Inflammatory macrophage treated with lipopolysaccharide for 1 hour (primary cell): ENCODE data around the gene ARHGAP45.

ENCODE experiments used
- DNase-seq, 2 donors: peaks; one replicate each; pipeline ENCODE4 v3.0.0-alpha.2; 2020 to 2022

Gene ARHGAP45

GRCh38 chr19:1040476-1041271 is 26.3 kb upstream of the ARHGAP45 start:
- peak; percentile 85 to 92 for DNase-seq

- DNase-seq = no peak
Measured at GRCh38 chr19:1041272-1041834, 25.6 kb upstream of the ARHGAP45 start.

GRCh38 chr19:1041835-1042685 is 24.9 kb upstream of the ARHGAP45 start:
- DNase-seq = no peak

DNA sequence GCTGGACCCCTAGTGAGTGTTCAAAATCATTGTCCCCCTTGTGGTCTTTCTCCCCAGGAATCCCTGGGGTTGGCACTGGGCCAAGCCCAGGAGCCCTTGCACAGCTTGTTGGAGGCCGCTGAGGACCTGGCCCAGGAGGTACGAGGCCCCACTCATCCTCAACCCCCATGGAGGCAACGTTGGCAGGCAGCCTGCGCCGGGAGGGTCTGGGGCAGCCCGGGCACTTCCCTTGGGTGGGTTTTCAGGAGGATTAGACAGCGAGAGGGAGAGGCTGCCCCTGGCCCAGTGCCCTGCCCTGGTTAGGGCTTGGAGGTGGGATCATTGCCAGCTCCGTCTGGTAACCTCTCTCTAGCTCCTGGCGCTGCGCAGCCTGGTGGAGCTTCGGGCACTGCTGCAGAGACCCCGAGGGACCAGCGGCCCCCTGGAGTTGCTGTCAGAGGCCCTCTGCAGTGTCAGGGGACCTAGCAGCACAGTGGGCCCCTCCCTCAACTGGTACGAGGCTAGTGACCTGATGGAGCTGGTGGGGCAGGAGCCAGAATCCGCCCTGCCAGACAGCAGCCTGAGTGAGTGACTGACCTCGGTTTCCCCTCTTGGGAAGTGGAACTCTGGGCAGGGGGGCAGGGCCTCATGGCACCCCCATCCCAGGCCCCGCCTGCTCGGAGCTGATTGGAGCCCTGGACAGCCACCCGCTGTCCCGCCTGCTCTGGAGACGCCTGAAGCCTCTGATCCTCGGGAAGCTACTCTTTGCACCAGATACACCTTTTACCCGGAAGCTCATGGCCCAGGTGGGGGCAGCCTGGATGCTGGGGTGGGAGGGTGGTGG is 24.1 kb upstream of the ARHGAP45 start:
- DNase-seq = no peak

- peak in 1 of 2 donors; percentile 46 for DNase-seq
Measured at GRCh38 chr19:1045247-1045603, 21.7 kb upstream of the ARHGAP45 start.

DNA sequence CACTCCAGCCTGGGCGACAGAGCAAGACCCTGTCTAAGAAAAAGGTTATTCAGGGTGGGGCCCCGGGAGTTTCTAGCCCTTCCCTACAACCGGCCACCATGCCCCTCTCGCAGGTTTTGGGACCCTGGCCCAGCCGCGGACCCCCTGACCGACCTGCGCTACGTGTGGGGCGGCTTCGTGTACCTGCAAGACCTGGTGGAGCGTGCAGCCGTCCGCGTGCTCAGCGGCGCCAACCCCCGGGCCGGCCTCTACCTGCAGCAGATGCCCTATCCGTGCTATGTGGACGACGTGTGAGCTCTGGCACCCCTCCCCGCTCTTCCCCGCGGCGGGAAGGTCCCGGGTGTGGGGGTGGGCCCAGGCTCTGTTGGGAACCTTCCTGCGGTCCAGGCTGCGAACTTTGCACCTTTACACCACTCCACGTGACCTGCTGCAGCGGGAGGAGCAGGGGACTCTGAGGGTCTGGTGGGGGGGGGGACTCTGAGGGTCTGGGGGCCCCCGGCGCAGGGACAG is 20.8 kb upstream of the ARHGAP45 start:
- no peak for DNase-seq

- DNase-seq = no peak
Measured at GRCh38 chr19:1046836-1047695, 19.9 kb upstream of the ARHGAP45 start.

GRCh38 chr19:1047696-1048147 is 19.2 kb upstream of the ARHGAP45 start:
- no peak for DNase-seq

- DNase-seq = no peak
Measured at GRCh38 chr19:1049106-1049505, 17.9 kb upstream of the ARHGAP45 start.

GRCh38 chr19:1049800-1050199 is 17.2 kb upstream of the ARHGAP45 start:
- no peak for DNase-seq

- no peak for DNase-seq
Measured at GRCh38 chr19:1050989-1051788, 15.8 kb upstream of the ARHGAP45 start.

DNA sequence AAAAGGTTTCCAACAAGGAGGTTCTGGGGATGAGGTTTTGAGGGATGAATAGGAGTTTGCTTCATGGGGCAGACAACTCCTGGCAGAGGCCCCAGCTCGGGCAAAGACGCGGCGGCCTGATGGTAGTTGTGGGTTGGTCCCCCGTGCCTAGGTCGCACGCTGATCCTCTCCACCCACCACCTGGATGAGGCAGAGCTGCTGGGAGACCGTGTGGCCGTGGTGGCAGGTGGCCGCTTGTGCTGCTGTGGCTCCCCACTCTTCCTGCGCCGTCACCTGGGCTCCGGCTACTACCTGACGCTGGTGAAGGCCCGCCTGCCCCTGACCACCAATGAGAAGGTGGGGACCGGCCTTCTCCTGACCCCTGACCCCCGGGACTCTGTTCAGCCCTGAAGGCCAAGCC is 15.2 kb upstream of the ARHGAP45 start:
- no peak for DNase-seq

GRCh38 chr19:1052349-1052975 is 14.5 kb upstream of the ARHGAP45 start:
- no peak for DNase-seq

GRCh38 chr19:1053176-1054101 is 13.5 kb upstream of the ARHGAP45 start:
- no peak for DNase-seq

DNA sequence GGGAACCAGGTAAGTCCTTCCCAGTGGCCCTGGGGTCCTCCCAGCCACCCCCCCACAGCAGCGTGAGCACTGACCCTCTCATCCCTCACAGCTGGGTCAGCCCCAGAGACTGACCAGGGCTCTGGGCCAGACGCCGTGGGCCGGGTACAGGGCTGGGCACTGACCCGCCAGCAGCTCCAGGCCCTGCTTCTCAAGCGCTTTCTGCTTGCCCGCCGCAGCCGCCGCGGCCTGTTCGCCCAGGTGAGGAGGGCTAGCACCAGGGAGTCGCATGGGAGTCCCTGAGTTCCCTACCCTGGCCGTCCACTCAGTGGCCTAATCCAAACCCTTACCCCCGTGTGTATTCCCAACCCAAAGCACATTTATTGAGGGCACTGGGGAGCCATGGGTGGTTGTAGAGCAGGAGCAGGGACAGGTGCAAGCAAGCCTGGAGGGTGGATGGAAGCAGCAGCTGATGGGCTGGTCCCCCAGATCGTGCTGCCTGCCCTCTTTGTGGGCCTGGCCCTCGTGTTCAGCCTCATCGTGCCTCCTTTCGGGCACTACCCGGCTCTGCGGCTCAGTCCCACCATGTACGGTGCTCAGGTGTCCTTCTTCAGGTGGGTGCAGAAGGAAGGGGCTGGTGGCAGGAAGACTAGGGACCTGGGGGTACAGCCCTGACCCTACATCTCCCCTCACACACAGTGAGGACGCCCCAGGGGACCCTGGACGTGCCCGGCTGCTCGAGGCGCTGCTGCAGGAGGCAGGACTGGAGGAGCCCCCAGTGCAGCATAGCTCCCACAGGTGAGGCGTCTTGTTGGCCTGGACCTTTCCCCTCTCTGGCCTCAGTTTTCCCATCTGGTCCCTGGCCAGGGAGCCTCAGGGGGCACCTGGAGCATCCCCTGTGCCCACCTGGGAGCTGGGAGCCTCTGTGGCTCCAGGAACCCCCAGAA is 12.6 kb upstream of the ARHGAP45 start:
- no peak for DNase-seq

- no peak for DNase-seq
Measured at GRCh38 chr19:1055028-1055425, 11.9 kb upstream of the ARHGAP45 start.

DNA sequence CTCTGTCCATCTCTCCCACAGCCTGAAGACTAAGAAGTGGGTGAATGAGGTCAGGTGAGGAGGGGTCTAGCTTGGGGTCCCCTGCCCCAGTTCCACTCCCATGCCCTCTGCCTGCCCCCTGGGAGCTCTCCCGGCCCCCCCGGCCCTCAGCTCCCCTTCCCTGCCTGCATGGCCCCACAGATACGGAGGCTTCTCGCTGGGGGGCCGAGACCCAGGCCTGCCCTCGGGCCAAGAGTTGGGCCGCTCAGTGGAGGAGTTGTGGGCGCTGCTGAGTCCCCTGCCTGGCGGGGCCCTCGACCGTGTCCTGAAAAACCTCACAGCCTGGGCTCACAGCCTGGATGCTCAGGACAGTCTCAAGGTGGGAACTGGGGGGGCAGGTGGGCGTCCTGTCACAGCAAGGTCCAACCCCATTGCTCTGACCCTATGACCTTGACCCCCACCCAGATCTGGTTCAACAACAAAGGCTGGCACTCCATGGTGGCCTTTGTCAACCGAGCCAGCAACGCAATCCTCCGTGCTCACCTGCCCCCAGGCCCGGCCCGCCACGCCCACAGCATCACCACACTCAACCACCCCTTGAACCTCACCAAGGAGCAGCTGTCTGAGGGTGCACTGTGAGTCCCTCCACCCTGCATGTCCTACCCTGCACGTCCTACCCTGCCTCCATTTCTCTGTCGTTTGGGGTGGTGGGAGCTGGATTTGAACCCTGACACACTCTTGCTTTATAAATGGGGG is 10.9 kb upstream of the ARHGAP45 start:
- DNase-seq = no peak
